ENCODE measurements around the gene NKX6-2.
"Not testable (repeated sequence)": the region's sequence is repeated elsewhere in the genome, so short reads cannot be mapped to it uniquely, and the experiment has no call there.

NKX6-2 gene

DNA sequence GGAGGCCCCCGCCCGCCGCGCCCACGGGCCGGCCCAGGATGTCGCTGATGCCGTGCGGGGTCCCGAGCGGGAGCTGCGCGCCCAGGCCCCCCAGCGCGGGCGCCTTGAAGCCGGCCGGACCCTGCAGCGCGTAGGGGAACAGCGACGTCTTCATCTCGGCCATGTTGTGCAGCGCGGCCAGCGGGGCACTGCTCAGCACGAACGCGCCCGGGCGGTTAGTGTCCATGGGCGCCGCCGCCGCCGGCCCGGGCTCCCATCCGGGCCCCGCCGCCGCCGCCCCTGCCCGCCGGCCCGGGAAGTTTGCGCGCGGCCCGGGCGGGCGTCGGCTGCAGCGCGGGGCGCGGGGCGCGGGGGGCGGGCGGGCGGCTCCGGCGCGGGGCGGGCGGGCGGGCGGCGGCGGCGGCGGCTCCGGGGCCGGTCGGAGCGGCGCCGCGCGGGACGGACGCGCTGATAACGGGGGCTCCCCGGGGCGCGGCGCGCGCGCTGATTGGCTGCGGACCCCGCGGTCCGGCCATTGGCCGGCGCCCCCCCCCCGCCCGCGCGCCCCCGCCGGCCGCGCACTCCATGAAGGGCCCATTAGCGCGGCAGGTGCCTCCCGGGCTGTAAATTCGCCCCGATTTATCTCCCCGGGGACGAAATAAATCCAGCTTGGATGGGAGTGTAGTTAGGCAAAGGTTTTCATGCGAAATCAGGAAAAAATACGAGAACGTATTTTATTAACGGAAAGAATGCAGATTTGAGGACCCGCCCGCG is at the start of gene NKX6-2:
NKX6-2 (minus strand) TSS at position 425 of the 753 bp plus-strand sequence; CDS start at position 226, 199 bp downstream.
- H3K36me3 Mint-ChIP-seq: peaks cover 13% of the 10 kb centered on the region
- H3K27me3 Mint-ChIP-seq: peaks cover 9% of the 10 kb centered on the region
- no peak within 1 kb of the TSS for H3K27ac Mint-ChIP-seq
- no peaks in the 10 kb centered on the region for H3K9me3 Mint-ChIP-seq
- no peak within 1 kb of the TSS for H3K4me3 Mint-ChIP-seq
- no peaks in the 10 kb centered on the region for H3K4me1 Mint-ChIP-seq

GRCh38 chr10:132834891-132835847 is 49.2 kb upstream of the NKX6-2 start:
- Mint-ChIP-seq H3K4me1 (peaks cover 4% of the 10 kb centered on the region), H3K27ac (no peak overlapping the region), H3K36me3 (no peaks in the 10 kb centered on the region), H3K4me3 (no peak overlapping the region), H3K27me3 (no peaks in the 10 kb centered on the region), H3K9me3 (no peaks in the 10 kb centered on the region)

GRCh38 chr10:132834311-132834761 is 48.4 kb upstream of the NKX6-2 start:
- H3K4me3 Mint-ChIP-seq: no peak overlapping the region
- no peaks in the 10 kb centered on the region for H3K36me3 Mint-ChIP-seq
- no peaks in the 10 kb centered on the region for H3K9me3 Mint-ChIP-seq
- no peaks in the 10 kb centered on the region for H3K27me3 Mint-ChIP-seq
- peaks cover 4% of the 10 kb centered on the region for H3K4me1 Mint-ChIP-seq
- H3K27ac Mint-ChIP-seq: no peak overlapping the region

DNA sequence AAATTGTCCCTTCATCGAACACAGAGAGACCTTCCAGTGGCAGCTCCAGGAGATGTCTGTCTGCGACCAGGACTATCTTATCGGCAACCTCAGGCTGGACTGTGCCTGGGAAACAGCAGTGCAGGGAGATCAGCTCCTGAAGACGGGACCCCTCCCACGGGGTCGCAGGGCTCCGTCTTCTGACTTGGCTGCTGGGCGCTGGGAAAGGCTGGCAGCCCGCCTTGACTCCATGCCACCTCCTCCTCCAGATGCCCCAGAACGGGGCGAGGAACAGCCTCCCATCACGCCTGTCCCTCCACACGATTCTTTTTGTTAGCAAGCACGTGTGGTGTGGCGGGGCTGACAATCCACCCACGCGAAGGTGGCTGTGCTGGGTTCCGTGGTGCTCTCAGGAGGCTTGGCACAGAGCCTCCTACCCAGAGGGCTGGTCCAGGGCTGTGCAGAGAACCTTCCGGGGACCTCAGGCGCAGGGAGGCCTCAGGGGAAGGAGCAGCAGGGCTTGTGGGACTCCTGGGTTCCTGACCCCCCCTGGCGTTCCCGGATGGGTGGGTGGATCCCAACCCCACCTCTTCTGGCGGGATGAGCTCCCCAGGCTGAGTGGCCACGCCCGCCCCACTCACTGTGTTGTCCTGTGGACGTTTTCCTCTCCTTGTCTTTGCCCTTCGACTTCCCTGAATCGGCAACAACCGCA is 47.6 kb upstream of the NKX6-2 start:
- Mint-ChIP-seq H3K36me3 (no peaks in the 10 kb centered on the region), H3K4me1 (peaks cover 4% of the 10 kb centered on the region), H3K27ac (no peak overlapping the region), H3K4me3 (no peak overlapping the region), H3K9me3 (no peaks in the 10 kb centered on the region), H3K27me3 (no peaks in the 10 kb centered on the region)

GRCh38 chr10:132832186-132832969 is 46.4 kb upstream of the NKX6-2 start:
- peaks cover 4% of the 10 kb centered on the region for H3K4me1 Mint-ChIP-seq
- H3K9me3 Mint-ChIP-seq: no peaks in the 10 kb centered on the region
- no peaks in the 10 kb centered on the region for H3K27me3 Mint-ChIP-seq

GRCh38 chr10:132829403-132829802 is 43.5 kb upstream of the NKX6-2 start:
- no peaks in the 10 kb centered on the region for H3K9me3 Mint-ChIP-seq
- no peak overlapping the region for H3K4me3 Mint-ChIP-seq
- H3K27ac Mint-ChIP-seq: no peak overlapping the region
- H3K36me3 Mint-ChIP-seq: no peaks in the 10 kb centered on the region
- no peaks in the 10 kb centered on the region for H3K27me3 Mint-ChIP-seq
- H3K4me1 Mint-ChIP-seq: no peaks in the 10 kb centered on the region

More at GRCh38 chr10:132832186-132832969, 46.4 kb upstream of the NKX6-2 start:
- Mint-ChIP-seq H3K4me3 (no peak overlapping the region), H3K36me3 (no peaks in the 10 kb centered on the region), H3K27ac (no peak overlapping the region)

DNA sequence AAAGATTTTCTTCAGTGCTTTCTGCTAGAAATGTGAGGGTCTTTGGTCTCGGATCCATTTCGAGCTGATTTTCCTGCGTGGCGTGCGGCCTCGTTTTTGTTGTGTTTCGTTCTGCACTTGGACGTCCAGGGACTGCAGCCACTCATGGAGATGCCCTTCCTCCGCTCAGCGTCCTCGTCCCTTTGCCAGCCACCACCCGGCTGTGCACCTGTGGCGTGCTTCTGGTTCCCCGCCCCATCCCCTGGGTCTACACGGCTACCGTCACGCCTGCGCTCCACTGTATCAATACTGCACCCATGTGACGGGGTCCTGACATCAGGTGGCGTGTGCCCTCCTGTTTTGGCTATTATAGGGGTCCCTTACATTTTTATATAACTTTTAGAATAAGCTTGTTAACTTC is 42.7 kb upstream of the NKX6-2 start:
- no peak overlapping the region for H3K4me3 Mint-ChIP-seq
- H3K27me3 Mint-ChIP-seq: no peaks in the 10 kb centered on the region
- no peaks in the 10 kb centered on the region for H3K9me3 Mint-ChIP-seq

DNA sequence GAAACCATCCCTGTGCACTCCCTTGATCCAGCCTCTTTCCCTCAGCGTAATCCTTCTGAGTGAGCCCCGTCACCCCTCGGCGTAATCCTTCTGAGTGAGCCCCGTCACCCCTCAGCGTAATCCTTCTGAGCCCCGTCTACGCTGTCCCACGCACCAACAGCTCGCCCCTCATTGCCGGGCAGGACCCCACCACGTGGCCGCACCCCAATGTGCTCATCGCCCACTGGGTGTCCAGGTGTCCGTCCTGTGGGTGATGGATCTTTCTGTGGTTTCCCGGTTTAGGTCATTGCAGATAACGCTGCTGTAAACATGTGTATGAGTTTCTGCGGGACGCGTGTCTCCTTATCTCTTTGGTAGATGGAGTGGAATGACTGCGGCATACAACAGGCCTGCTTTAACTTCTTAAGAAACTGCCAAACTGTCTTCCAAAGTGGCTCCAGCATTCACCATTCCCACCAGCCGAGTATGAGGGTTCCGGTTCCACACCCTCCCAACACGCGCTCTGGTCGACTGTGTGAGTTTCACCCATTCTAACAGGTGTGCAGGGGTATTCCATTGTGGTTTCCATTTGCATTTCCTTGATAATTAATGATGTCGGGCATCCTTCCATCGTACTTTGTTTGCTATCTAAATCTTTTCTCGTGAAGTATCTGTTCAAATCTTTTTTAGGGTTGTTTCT is 42.1 kb upstream of the NKX6-2 start:
- Mint-ChIP-seq H3K27me3 (no peaks in the 10 kb centered on the region), H3K4me3 (no peak overlapping the region), H3K36me3 (no peaks in the 10 kb centered on the region), H3K4me1 (no peaks in the 10 kb centered on the region), H3K9me3 (no peaks in the 10 kb centered on the region), H3K27ac (peak overlapping the region; percentile 51)

More for the DNA sequence above, 42.7 kb upstream of the NKX6-2 start:
- Mint-ChIP-seq H3K36me3 (no peaks in the 10 kb centered on the region), H3K4me1 (no peaks in the 10 kb centered on the region), H3K27ac (no peak overlapping the region)

DNA sequence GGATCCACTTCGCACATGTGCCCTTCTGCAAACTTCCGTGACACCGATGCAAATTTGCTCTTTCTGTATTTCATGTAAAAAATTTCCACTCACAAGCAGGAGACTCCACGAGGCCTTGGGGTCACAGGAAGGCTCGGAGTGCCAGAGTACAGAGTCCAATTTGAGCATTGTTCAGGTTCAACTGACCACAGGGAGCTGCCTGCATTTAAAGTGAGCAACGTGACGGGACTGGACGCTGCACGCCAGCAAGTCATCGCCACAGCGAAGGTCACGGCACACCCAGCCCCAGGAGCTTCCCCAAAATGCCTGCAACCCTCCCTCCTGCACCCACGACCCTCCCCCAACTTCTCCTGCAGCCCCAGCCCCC is 41.5 kb upstream of the NKX6-2 start:
- H3K4me3 Mint-ChIP-seq: no peak overlapping the region
- no peak overlapping the region for H3K27ac Mint-ChIP-seq
- H3K4me1 Mint-ChIP-seq: no peaks in the 10 kb centered on the region
- H3K27me3 Mint-ChIP-seq: no peaks in the 10 kb centered on the region
- H3K36me3 Mint-ChIP-seq: no peaks in the 10 kb centered on the region
- no peaks in the 10 kb centered on the region for H3K9me3 Mint-ChIP-seq

GRCh38 chr10:132826524-132827422 is 40.8 kb upstream of the NKX6-2 start:
- no peak overlapping the region for H3K27ac Mint-ChIP-seq
- H3K36me3 Mint-ChIP-seq: no peaks in the 10 kb centered on the region
- no peak overlapping the region for H3K4me3 Mint-ChIP-seq
- no peaks in the 10 kb centered on the region for H3K9me3 Mint-ChIP-seq
- H3K4me1 Mint-ChIP-seq: no peaks in the 10 kb centered on the region
- H3K27me3 Mint-ChIP-seq: no peaks in the 10 kb centered on the region

- H3K27ac Mint-ChIP-seq: peak overlapping the region; percentile 30
- H3K27me3 Mint-ChIP-seq, H3K36me3 Mint-ChIP-seq, H3K4me1 Mint-ChIP-seq, H3K9me3 Mint-ChIP-seq, H3K4me3 Mint-ChIP-seq: not testable (repeated sequence)
These were observed 40.0 kb upstream of the NKX6-2 start for GRCh38 chr10:132825783-132826523.

- no peaks in the 10 kb centered on the region for H3K36me3 Mint-ChIP-seq
- H3K9me3 Mint-ChIP-seq: no peaks in the 10 kb centered on the region
- no peak overlapping the region for H3K4me3 Mint-ChIP-seq
- peaks cover 21% of the 10 kb centered on the region for H3K27me3 Mint-ChIP-seq
- H3K27ac Mint-ChIP-seq: no peak overlapping the region
- no peaks in the 10 kb centered on the region for H3K4me1 Mint-ChIP-seq
These were observed 34.1 kb upstream of the NKX6-2 start for GRCh38 chr10:132820056-132820455.

DNA sequence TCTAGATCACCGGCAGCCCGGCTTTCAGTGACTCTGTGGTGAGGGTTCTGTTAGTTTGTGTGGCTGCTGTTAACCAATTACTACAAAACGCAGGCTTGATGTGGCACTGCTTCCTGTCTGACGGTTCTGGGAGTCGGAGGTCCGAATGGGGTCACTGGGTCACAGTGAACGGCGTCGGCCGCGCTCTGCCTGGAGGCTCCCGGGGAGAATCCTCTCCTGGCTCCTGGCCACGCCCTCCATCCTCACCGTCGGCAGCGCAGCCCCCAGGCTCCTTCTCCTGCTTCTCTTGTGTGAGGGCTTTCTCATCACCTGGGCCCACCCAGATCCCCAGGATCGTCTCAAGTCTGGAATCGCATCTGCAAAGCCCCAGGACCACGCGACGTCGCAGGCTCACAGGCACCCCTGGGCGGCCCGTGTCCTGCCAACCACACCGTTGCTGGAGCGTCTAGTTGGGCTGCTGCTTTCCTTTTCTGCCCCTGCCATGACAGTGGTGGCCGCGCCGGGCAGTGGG is 31.8 kb upstream of the NKX6-2 start:
- Mint-ChIP-seq H3K4me1 (no peaks in the 10 kb centered on the region), H3K9me3 (no peaks in the 10 kb centered on the region), H3K4me3 (no peak overlapping the region), H3K36me3 (no peaks in the 10 kb centered on the region), H3K27ac (no peak overlapping the region), H3K27me3 (peaks cover 21% of the 10 kb centered on the region)

Data from activated naive CD4-positive, alpha-beta T cell treated with anti-CD3 and anti-CD28 coated beads, Interleukin-2, amount 50 U/mL, for 24 hours (primary cell).